Parathyroid adenoma (tissue), 2 donors: ENCODE results near the gene ETV1.

Experiments used
- H2AFZ ChIP-seq: fragments of 300-600 bp; sonication (generic); one replicate; pipeline ENCODE4 v1.7.0; 2017; ENCODE audit warnings: antibody characterized with exemption, mild to moderate bottlenecking
- H3K27ac ChIP-seq: fragments of 300-600 bp; sonication (generic); one replicate; pipeline ENCODE4 v1.7.0; 2017
- H3K27me3 ChIP-seq: fragments of 300-600 bp; sonication (generic); one replicate; pipeline ENCODE4 v1.7.0; 2017; ENCODE audit warnings: low read length; ENCODE audit not compliant: control insufficient read depth, insufficient read depth
- H3K36me3 ChIP-seq: fragments of 300-600 bp; sonication (generic); one replicate; pipeline ENCODE4 v1.7.0; 2017; ENCODE audit warnings: low read length; ENCODE audit not compliant: control insufficient read depth, insufficient read depth
- H3K4me1 ChIP-seq: fragments of 300-600 bp; sonication (generic); one replicate; pipeline ENCODE4 v1.7.0; 2017; ENCODE audit warnings: control low read depth
- H3K4me2 ChIP-seq: fragments of 300-600 bp; sonication (generic); one replicate; pipeline ENCODE4 v1.7.0; 2017; ENCODE audit warnings: low read length
- H3K4me3 ChIP-seq: fragments of 300-600 bp; sonication (generic); one replicate; pipeline ENCODE4 v1.7.0; 2017; ENCODE audit warnings: low read depth, low read length
- H3K79me2 ChIP-seq: fragments of 300-600 bp; sonication (generic); one replicate; pipeline ENCODE4 v1.7.0; 2017; ENCODE audit warnings: control low read depth
- H3K9ac ChIP-seq: fragments of 300-600 bp; sonication (generic); one replicate; pipeline ENCODE4 v1.7.0; 2017; ENCODE audit warnings: mild to moderate bottlenecking
- H3K9me3 ChIP-seq: fragments of 300-600 bp; sonication (generic); one replicate; pipeline ENCODE4 v1.7.0; 2017; ENCODE audit warnings: low read length; ENCODE audit not compliant: control insufficient read depth
- TF ChIP-seq, protein P1 (sequence below): fragments of 300-600 bp; sonication (generic); IDR thresholded peaks from one replicate; pipeline ENCODE4 v1.7.0; 2017; ENCODE audit warnings: antibody characterized with exemption, mild to moderate bottlenecking
- donor health status: primary hyperparathyroidism.

ETV1 gene

DNA sequence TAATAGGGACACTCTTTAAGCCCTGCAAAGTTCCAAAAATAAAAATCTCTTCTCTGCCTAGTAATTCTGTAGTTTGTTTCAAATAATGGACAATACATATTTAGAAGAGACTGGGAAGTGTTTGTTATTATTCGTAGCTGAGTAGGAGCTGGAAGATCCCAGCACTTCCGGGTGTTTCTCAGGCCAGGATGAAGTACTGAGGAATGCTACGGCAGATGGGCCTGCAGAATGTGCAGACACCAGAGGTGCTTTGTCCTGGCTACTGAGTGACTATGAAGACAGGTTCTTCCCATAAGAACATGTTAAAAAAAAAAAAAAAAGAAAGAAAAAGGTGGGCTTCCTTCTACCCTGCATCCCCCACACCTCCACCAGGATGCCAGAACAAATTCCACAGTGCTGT, 36.1 kb downstream of the ETV1 start:
- Histone ChIP-seq H3K27ac (no peak overlapping the region), H3K4me3 (no peak overlapping the region), H3K9me3 (no peaks in the 10 kb centered on the region), H3K36me3 (no peaks in the 10 kb centered on the region), H2AFZ (no peak overlapping the region), H3K27me3 (no peaks in the 10 kb centered on the region), H3K9ac (no peak overlapping the region), H3K4me2 (no peak overlapping the region), H3K79me2 (no peaks in the 10 kb centered on the region), H3K4me1 (no peaks in the 10 kb centered on the region)
- TF ChIP-seq, protein P1, sequence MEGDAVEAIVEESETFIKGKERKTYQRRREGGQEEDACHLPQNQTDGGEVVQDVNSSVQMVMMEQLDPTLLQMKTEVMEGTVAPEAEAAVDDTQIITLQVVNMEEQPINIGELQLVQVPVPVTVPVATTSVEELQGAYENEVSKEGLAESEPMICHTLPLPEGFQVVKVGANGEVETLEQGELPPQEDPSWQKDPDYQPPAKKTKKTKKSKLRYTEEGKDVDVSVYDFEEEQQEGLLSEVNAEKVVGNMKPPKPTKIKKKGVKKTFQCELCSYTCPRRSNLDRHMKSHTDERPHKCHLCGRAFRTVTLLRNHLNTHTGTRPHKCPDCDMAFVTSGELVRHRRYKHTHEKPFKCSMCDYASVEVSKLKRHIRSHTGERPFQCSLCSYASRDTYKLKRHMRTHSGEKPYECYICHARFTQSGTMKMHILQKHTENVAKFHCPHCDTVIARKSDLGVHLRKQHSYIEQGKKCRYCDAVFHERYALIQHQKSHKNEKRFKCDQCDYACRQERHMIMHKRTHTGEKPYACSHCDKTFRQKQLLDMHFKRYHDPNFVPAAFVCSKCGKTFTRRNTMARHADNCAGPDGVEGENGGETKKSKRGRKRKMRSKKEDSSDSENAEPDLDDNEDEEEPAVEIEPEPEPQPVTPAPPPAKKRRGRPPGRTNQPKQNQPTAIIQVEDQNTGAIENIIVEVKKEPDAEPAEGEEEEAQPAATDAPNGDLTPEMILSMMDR: no peak

DNA sequence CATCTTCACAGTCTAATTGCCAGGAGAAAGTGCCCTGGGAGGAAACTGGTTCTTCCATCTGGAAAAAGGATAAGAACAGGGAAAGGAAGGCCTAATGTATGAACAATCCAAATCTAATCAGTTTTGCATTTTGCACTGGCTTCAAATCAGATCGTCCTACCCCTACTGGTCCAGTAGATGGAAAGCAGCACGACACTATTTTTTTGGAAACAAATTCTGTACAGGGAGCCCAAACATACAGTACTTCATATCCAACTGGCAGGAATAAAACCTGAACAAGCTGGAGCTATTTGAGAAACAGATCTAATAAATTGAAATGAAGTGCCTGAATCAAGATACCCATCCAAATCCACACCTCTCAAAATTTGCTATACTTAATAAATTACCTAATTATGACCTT, 36.5 kb downstream of the ETV1 start:
- Histone ChIP-seq H3K4me1 (no peaks in the 10 kb centered on the region), H3K27me3 (no peaks in the 10 kb centered on the region), H3K79me2 (no peaks in the 10 kb centered on the region), H3K9ac (no peak overlapping the region), H3K4me3 (no peak overlapping the region), H3K9me3 (no peaks in the 10 kb centered on the region), H3K36me3 (no peaks in the 10 kb centered on the region), H3K4me2 (no peak overlapping the region), H2AFZ (no peak overlapping the region), H3K27ac (no peak overlapping the region)
- TF ChIP-seq, protein P1: no peak

GRCh38 chr7:13949939-13950338, 39.5 kb downstream of the ETV1 start:
- Histone ChIP-seq H3K4me3 (no peak overlapping the region), H3K27me3 (no peaks in the 10 kb centered on the region), H3K27ac (no peak overlapping the region), H3K9ac (no peak overlapping the region), H3K4me2 (no peak overlapping the region), H3K4me1 (no peaks in the 10 kb centered on the region), H3K9me3 (no peaks in the 10 kb centered on the region), H3K36me3 (no peaks in the 10 kb centered on the region), H3K79me2 (no peaks in the 10 kb centered on the region), H2AFZ (no peak overlapping the region)
- TF ChIP-seq, protein P1: no peak

DNA sequence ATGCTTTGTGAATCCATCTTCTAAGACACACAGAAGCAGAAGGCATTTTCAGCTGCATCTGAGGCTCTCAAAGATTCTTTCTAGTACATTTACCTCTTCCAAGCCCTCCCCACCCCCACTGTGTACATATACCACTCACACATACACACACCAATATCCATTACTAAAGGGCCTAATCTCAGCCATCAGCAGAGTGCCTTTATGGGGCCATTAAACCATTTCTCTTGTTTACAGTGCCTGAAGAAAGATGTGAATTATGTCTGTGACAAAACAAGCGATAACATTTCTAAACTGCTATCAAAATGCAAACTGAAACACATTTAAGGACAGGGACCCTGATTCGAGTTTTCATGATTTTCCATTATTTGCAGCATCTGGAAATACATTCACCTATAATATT, 40.0 kb downstream of the ETV1 start:
- TF ChIP-seq, protein P1: no peak
- no peaks in the 10 kb centered on the region for H3K9me3 ChIP-seq
- no peaks in the 10 kb centered on the region for H3K27me3 ChIP-seq
- no peak overlapping the region for H3K27ac ChIP-seq
- no peak overlapping the region for H3K4me2 ChIP-seq
- H3K36me3 ChIP-seq: no peaks in the 10 kb centered on the region
- H2AFZ ChIP-seq: no peak overlapping the region
- H3K4me1 ChIP-seq: no peaks in the 10 kb centered on the region
- no peaks in the 10 kb centered on the region for H3K79me2 ChIP-seq
- no peak overlapping the region for H3K9ac ChIP-seq
- no peak overlapping the region for H3K4me3 ChIP-seq

GRCh38 chr7:13948019-13948801, 41.3 kb downstream of the ETV1 start:
- H3K9ac ChIP-seq: no peak overlapping the region
- H3K4me2 ChIP-seq: no peak overlapping the region
- TF ChIP-seq, protein P1: no peak
- no peaks in the 10 kb centered on the region for H3K4me1 ChIP-seq
- H3K27ac ChIP-seq: no peak overlapping the region
- H3K79me2 ChIP-seq: no peaks in the 10 kb centered on the region
- H2AFZ ChIP-seq: no peak overlapping the region
- no peaks in the 10 kb centered on the region for H3K9me3 ChIP-seq
- H3K36me3 ChIP-seq: no peaks in the 10 kb centered on the region
- no peaks in the 10 kb centered on the region for H3K27me3 ChIP-seq
- H3K4me3 ChIP-seq: no peak overlapping the region
